Prostate gland (tissue), 2 donors: Measurements from ENCODE around the gene ITPRIP.
A peak's percentile ranks its signal among the peaks of the same experiment; 100 is the strongest.

ENCODE experiments used
- POLR2AphosphoS5 ChIP-seq: sonication (generic); formaldehyde crosslinking; IDR thresholded peaks from one replicate; pipeline ENCODE4 v1.6.1; 2017; ENCODE audit warnings: antibody characterized with exemption
- TF ChIP-seq, protein P1 (sequence below), 4 experiments: fragments of 200-600 bp in 2 of 4; fragments of 450-650 bp in 2 of 4; sonication (generic) in 2 of 4; IDR thresholded peaks; 1 replicate in 3 of 4; 2 replicates in 1 of 4; pipeline ENCODE4 v1.5.1; 2016 to 2019; ENCODE audit warnings: antibody characterized with exemption in 4 of 4, mild to moderate bottlenecking in 2 of 4, moderate library complexity in 2 of 4

DNA sequence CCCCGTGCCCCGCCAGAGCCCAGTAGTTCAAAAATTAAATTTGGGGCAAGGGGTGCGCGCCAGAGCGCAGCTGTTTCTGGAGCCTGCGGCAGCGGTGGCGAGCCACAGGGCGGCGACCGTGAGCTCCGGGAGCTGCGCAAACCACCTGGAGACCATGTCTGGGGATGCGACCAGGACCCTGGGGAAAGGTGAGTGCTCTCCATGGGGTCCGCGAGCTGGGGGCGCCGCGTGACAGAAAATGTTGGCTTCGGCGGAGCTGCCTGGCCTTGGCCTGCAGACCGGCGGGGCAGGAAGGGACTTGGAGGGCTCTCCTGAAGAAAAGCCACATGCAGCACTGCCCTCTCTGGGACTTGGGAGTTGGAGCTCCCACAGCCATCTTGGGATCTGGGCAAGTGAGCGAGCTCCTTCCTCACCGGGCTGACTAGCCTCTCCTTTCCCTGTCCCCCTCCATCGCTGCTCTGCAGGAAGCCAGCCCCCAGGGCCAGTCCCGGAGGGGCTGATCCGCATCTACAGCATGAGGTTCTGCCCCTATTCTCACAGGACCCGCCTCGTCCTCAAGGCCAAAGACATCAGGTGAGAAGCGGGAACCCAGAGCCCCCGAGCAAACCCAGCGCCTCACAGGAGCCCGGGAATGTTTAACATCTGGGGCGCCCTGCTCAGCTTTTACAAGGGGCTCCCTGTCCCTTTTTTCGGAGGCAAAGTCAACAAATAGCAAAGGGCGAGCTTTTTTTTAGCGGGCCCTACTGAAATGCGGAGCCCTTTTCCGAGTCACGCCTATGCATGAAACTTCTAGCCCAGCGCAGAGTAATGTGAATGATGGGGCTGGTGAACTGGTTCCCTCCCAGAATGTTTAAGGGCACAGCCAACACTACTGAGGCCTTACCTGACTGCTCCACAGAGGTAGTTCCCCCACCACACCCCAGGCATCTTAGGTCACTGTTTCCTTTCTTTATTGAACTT, 63.2 kb downstream of the ITPRIP start:
- TF ChIP-seq, protein P1, sequence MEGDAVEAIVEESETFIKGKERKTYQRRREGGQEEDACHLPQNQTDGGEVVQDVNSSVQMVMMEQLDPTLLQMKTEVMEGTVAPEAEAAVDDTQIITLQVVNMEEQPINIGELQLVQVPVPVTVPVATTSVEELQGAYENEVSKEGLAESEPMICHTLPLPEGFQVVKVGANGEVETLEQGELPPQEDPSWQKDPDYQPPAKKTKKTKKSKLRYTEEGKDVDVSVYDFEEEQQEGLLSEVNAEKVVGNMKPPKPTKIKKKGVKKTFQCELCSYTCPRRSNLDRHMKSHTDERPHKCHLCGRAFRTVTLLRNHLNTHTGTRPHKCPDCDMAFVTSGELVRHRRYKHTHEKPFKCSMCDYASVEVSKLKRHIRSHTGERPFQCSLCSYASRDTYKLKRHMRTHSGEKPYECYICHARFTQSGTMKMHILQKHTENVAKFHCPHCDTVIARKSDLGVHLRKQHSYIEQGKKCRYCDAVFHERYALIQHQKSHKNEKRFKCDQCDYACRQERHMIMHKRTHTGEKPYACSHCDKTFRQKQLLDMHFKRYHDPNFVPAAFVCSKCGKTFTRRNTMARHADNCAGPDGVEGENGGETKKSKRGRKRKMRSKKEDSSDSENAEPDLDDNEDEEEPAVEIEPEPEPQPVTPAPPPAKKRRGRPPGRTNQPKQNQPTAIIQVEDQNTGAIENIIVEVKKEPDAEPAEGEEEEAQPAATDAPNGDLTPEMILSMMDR (IDR thresholded peaks at IDR 0.05) = peak; percentile 56 to 90 (median 66)
- peak; percentile 42 for TF ChIP-seq POLR2AphosphoS5
